ENCODE measurements around the gene C10orf53.

GRCh38 chr10:49645871-49646870 is 33.3 kb upstream of the C10orf53 start:
- no peak for TF ChIP-seq PATZ1 (CRISPR knock-in tag; IDR thresholded peaks at IDR 0.05; ENCODE audit: borderline replicate concordance)
- TF ChIP-seq ZFP3 (CRISPR knock-in tag; IDR thresholded peaks at IDR 0.05), result no peak
- no peak for TF ChIP-seq SNAI2 (CRISPR knock-in tag; IDR thresholded peaks at IDR 0.05)
- no peak for TF ChIP-seq ARNTL (CRISPR knock-in tag; IDR thresholded peaks at IDR 0.05; ENCODE audit: borderline replicate concordance, low read depth)
- TF ChIP-seq CREB5 (CRISPR knock-in tag; IDR thresholded peaks at IDR 0.05; ENCODE audit: low read depth), result no peak
- TF ChIP-seq CSDC2 (CRISPR knock-in tag; IDR thresholded peaks at IDR 0.05), result no peak
- TF ChIP-seq ZNF8 (CRISPR knock-in tag; IDR thresholded peaks at IDR 0.05), result no peak
- no peak for TF ChIP-seq ZFP30 (CRISPR knock-in tag; IDR thresholded peaks at IDR 0.05)
- no peak for TF ChIP-seq RARB (CRISPR knock-in tag; IDR thresholded peaks at IDR 0.05)
- no peak for TF ChIP-seq POU6F1 (CRISPR knock-in tag; IDR thresholded peaks at IDR 0.05; ENCODE audit: borderline replicate concordance, low read depth)
- no peak for TF ChIP-seq PPARA (CRISPR knock-in tag; IDR thresholded peaks at IDR 0.05; ENCODE audit: borderline replicate concordance)
- TF ChIP-seq ZNF70 (CRISPR knock-in tag; IDR thresholded peaks at IDR 0.05), result no peak
